ENCODE measurements around the gene OS9.
"Not testable (repeated sequence)": the region's sequence is repeated elsewhere in the genome, so short reads cannot be mapped to it uniquely, and the experiment has no call there.

- not testable (repeated sequence) for TF ChIP-seq CTCF, POLR2A (IDR thresholded peaks at IDR 0.05)
Measured at GRCh38 chr12:57677947-57678346, 16.0 kb upstream of the OS9 start.

Measured in body of pancreas (tissue), 4 donors.